ENCODE measurements around the gene SLC6A9. TPM values are rescaled to one million over a fixed set of nuclear protein-coding genes. Genes with fewer than 3 reads are reported as not detected.

The SLC6A9 gene
- total and polyA plus RNA-seq, 2 of the 8 experiments (the other 6 are each of a cell fraction or from before 2014, with no cell fraction given) = 20.2 to 24.2 TPM

DNA sequence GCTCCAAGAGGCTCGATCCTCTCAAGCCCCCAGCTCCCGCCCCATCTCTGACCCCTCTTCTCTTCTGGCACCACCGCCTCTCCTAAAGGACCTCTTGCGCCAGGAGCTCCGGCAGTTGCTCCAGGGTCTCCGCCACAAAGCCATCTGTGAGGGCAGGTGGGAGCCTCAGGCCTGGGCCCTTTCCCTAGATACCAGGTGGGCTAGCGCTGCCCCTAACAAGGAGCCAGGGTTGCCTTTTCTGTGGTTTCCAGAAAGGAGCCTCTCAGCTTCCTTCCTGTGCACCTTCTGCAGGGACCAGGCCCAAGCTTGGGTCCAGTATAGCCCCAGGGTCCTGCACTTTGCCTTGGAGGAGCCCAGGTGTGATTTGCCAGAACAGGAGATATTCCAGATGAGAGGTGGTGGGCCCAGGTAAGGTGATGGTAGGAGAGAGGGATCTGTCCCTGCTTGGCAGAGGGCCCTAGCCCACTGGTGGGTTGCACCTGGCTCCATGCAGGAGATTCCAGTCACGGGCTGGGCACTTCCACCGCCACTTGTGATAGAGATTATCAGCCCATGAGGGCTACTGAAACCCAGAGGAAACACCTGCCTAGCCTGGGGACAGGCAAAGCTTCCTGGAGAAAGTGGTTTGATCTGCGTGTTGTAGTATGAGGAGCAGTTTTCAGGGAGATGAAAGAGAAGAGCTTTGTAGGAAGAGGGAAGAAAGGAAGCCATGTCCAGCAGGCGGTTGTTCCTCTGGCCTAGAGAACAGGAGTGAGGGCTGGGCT is 38.8 kb downstream of the SLC6A9 start:
- Histone ChIP-seq H3K79me1 (ENCODE audit: low read depth, low read length) (no peaks in the 10 kb centered on the region), H4K20me1 (replicated peaks in 1 of 2; ENCODE audit: control insufficient read depth in 1 of 2, insufficient read depth in 2 of 2, low read length in 2 of 2) (peaks cover 2% of the 10 kb centered on the region in 2 experiments), H3K4ac (replicated peaks; ENCODE audit: insufficient read length, low read depth, low read length) (no peak overlapping the region), H4K5ac (ENCODE audit: insufficient read length, low read depth, low read length) (peak overlapping the region; percentile 77), H3K23me2 (ENCODE audit: low read depth, low read length) (peaks cover 12% of the 10 kb centered on the region; the same call in 1 of the 2 replicates), H3K27ac (ENCODE audit: low read depth, low read length) (no peak overlapping the region), H2BK120ac (replicated peaks; ENCODE audit: low read depth, low read length) (no peak overlapping the region), H2BK20ac (ENCODE audit: low read length) (no peak overlapping the region), H2BK5ac (ENCODE audit: low read depth, low read length) (no peak overlapping the region), H3K14ac (ENCODE audit: insufficient read length) (no peak overlapping the region), H3K18ac (ENCODE audit: extremely low read depth, low read length) (peak overlapping the region; percentile 87; the same call in 1 of the 2 replicates), H3K23ac (ENCODE audit: insufficient read length) (no peak overlapping the region), H3K36me3 (ENCODE audit: control insufficient read depth in 2 of 4, insufficient read depth in 4 of 4, low read length in 3 of 4) (no peaks in the 10 kb centered on the region), H3K4me1 (replicated peaks in 1 of 4; ENCODE audit: control insufficient read depth in 3 of 4, insufficient read depth in 4 of 4, low read length in 3 of 4) (peaks cover 0 to 5% (median 4%) of the 10 kb centered on the region in 4 experiments; a peak in 5 of 7 replicates), H3K79me2 (ENCODE audit: control insufficient read depth in 1 of 2, insufficient read depth in 2 of 2, low read length in 2 of 2) (no peaks in the 10 kb centered on the region), H4K8ac (ENCODE audit: extremely low read depth, insufficient read depth, low read length) (peak overlapping the region; percentile 63; the same call in 1 of the 2 replicates), H2BK12ac (ENCODE audit: low read depth, low read length) (no peak overlapping the region), H3K56ac (replicated peaks; ENCODE audit: insufficient read length, low read depth, low read length) (peak overlapping the region; percentile 66), H4K91ac (replicated peaks; ENCODE audit: insufficient read length, low read length) (no peak overlapping the region), H3K4me3 (ENCODE audit: extremely low read depth in 1 of 4, insufficient read depth in 2 of 4, low read depth in 3 of 4, low read length in 4 of 4) (peak overlapping the region; percentile 48 to 72 (median 64)), H2BK15ac (ENCODE audit: low read length) (no peak overlapping the region), H3K27me3 (replicated peaks in 1 of 4; ENCODE audit: control insufficient read depth in 3 of 4, extremely low read depth in 1 of 4, insufficient read depth in 3 of 4, low read length in 3 of 4) (no peaks in the 10 kb centered on the region), H3K9ac (replicated peaks in 1 of 4; ENCODE audit: extremely low read depth in 1 of 4, low read depth in 3 of 4, low read length in 3 of 4) (peak overlapping the region in 3 of 4 experiments; percentile 14 to 54 (median 46); a peak in 4 of 7 replicates), H3K9me3 (ENCODE audit: insufficient read depth in 2 of 2, low read depth in 1 of 2, low read length in 1 of 2) (no peaks in the 10 kb centered on the region), H3K4me2 (ENCODE audit: insufficient read depth in 1 of 2, low read depth in 2 of 2, low read length in 2 of 2) (peak overlapping the region; percentile 92 to 96), H2AFZ (ENCODE audit: low read length) (no peak overlapping the region), H2AK5ac (ENCODE audit: low read depth, low read length) (0 out of 2 replicates have a peak overlapping the region, but pooled peaks have one; percentile 53)
- no peak for DNase-seq (ENCODE audit: low read depth in 1 of 2, low spot score in 2 of 2)
- TF ChIP-seq, protein P1, sequence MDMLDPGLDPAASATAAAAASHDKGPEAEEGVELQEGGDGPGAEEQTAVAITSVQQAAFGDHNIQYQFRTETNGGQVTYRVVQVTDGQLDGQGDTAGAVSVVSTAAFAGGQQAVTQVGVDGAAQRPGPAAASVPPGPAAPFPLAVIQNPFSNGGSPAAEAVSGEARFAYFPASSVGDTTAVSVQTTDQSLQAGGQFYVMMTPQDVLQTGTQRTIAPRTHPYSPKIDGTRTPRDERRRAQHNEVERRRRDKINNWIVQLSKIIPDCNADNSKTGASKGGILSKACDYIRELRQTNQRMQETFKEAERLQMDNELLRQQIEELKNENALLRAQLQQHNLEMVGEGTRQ (IDR thresholded peaks at IDR 0.05; ENCODE audit: low read length) = no peak
- TF ChIP-seq, protein P2, sequence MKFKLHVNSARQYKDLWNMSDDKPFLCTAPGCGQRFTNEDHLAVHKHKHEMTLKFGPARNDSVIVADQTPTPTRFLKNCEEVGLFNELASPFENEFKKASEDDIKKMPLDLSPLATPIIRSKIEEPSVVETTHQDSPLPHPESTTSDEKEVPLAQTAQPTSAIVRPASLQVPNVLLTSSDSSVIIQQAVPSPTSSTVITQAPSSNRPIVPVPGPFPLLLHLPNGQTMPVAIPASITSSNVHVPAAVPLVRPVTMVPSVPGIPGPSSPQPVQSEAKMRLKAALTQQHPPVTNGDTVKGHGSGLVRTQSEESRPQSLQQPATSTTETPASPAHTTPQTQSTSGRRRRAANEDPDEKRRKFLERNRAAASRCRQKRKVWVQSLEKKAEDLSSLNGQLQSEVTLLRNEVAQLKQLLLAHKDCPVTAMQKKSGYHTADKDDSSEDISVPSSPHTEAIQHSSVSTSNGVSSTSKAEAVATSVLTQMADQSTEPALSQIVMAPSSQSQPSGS (IDR thresholded peaks at IDR 0.05; ENCODE audit: low read length) = 0 out of 2 replicates have a peak, but pooled peaks have one; percentile 65
- 0 out of 2 replicates have a peak, but pooled peaks have one; percentile 24 for TF ChIP-seq SP4 (IDR thresholded peaks at IDR 0.05; ENCODE audit: low read length)
- POLR2A ChIA-PET (ENCODE audit: partially characterized antibody) = interaction anchor here (0.6 to 13.6 kb wide), 20 partner anchors 9 to 814 kb away, joined by 3 to 189 read pairs (median 4); partner anchors contain the start of genes ATP6V0B, B4GALT2, DPH2 and IPO13
- 36% methylated on average over 11 of the region's 11 CpGs; no CpG with 5 or more reads in 1 of the 2 experiments for WGBS, 2 experiments (ENCODE audit: extremely low coverage in 1 of 2, insufficient coverage in 1 of 2, insufficient read length in 1 of 2, insufficient replicate concordance in 2 of 2, low coverage in 1 of 2, low lambda C conversion rate in 2 of 2, missing lambda C conversion rate in 1 of 2)
- no peak for FAIRE-seq
- CTCF ChIA-PET (ENCODE audit: partially characterized antibody) = interaction anchor here (0.6 to 21.8 kb wide), 19 partner anchors 10 to 1328 kb away, joined by 3 to 478 read pairs (median 4); partner anchors contain the start of genes ATP6V0B and SLC6A9

Data from H1 (cell line).